ENCODE data around the gene PAX5. TPM values are rescaled to one million over a fixed set of nuclear protein-coding genes. Genes with fewer than 3 reads are reported as not detected.

PAX5 gene
- total and polyA plus RNA-seq, 2 donors (not counting 1 experiment from before 2014, with no cell fraction given): not detected

GRCh38 chr9:37036776-37037502, 2.9 kb upstream of the PAX5 start:
- DNase-seq (ENCODE audit: low read depth in 2 of 2): peak; percentile 18 to 24
- H3K4me2 ChIP-seq (ENCODE audit: extremely low read depth, insufficient read depth, low read length): peak overlapping the region; percentile 89
- H4K20me1 ChIP-seq (ENCODE audit: control insufficient read depth, extremely low read depth, insufficient read depth, low read length): no peaks in the 10 kb centered on the region
- H3K27ac ChIP-seq (ENCODE audit: insufficient read depth, low read length): no peak overlapping the region
- H3K9ac ChIP-seq (ENCODE audit: insufficient read depth, low read length): no peak overlapping the region
- no peaks in the 10 kb centered on the region for H3K79me2 ChIP-seq (ENCODE audit: control insufficient read depth, insufficient read depth, low read length)
- H3K4me3 ChIP-seq (replicated peaks in 1 of 4; ENCODE audit: control extremely low read depth in 1 of 4, insufficient read depth in 1 of 4, low read depth in 3 of 4, low read length in 4 of 4): peak overlapping the region; percentile 26 to 63 (median 46)
- H3K4me1 ChIP-seq (ENCODE audit: control insufficient read depth, extremely low read depth, insufficient read depth, low read length): no peaks in the 10 kb centered on the region
- H3K36me3 ChIP-seq (ENCODE audit: control insufficient read depth, insufficient read depth, low read length): no peaks in the 10 kb centered on the region
- no peaks in the 10 kb centered on the region for H3K9me3 ChIP-seq (ENCODE audit: control insufficient read depth, insufficient read depth, low read depth, low read length)
- TF ChIP-seq EZH2 (IDR thresholded peaks at IDR 0.05; ENCODE audit: low read length, missing control alignments): peak; percentile 69
- no peak for TF ChIP-seq CTCF (conservative IDR thresholded peaks at IDR 0.05 in 1 of 2, IDR thresholded peaks at IDR 0.05 in 1 of 2; ENCODE audit: low read depth in 1 of 2, low read length in 2 of 2)
- peak overlapping the region; percentile 8 for H2AFZ ChIP-seq (ENCODE audit: low read length)
- peaks cover 88% of the 10 kb centered on the region for H3K27me3 ChIP-seq (ENCODE audit: control insufficient read depth, insufficient read depth, low read length)

GRCh38 chr9:37036371-37036775, 2.3 kb upstream of the PAX5 start:
- no peaks in the 10 kb centered on the region for H3K9me3 ChIP-seq (ENCODE audit: control insufficient read depth, insufficient read depth, low read depth, low read length)
- peak; percentile 94 for TF ChIP-seq EZH2 (IDR thresholded peaks at IDR 0.05; ENCODE audit: low read length, missing control alignments)
- no peak for TF ChIP-seq CTCF (conservative IDR thresholded peaks at IDR 0.05 in 1 of 2, IDR thresholded peaks at IDR 0.05 in 1 of 2; ENCODE audit: low read depth in 1 of 2, low read length in 2 of 2)
- H3K36me3 ChIP-seq (ENCODE audit: control insufficient read depth, insufficient read depth, low read length): no peaks in the 10 kb centered on the region
- no peaks in the 10 kb centered on the region for H4K20me1 ChIP-seq (ENCODE audit: control insufficient read depth, extremely low read depth, insufficient read depth, low read length)
- peak in 1 of 2 donors; percentile 3 for DNase-seq (ENCODE audit: low read depth in 2 of 2)
- H3K27ac ChIP-seq (ENCODE audit: insufficient read depth, low read length): no peak overlapping the region
- no peaks in the 10 kb centered on the region for H3K4me1 ChIP-seq (ENCODE audit: control insufficient read depth, extremely low read depth, insufficient read depth, low read length)
- H3K4me2 ChIP-seq (ENCODE audit: extremely low read depth, insufficient read depth, low read length): peak overlapping the region; percentile 89
- no peak overlapping the region for H3K9ac ChIP-seq (ENCODE audit: insufficient read depth, low read length)
- H3K27me3 ChIP-seq (ENCODE audit: control insufficient read depth, insufficient read depth, low read length): peaks cover 89% of the 10 kb centered on the region
- H2AFZ ChIP-seq (ENCODE audit: low read length): no peak overlapping the region
- no peaks in the 10 kb centered on the region for H3K79me2 ChIP-seq (ENCODE audit: control insufficient read depth, insufficient read depth, low read length)
- peak overlapping the region; percentile 26 to 63 (median 46) for H3K4me3 ChIP-seq (replicated peaks in 1 of 4; ENCODE audit: control extremely low read depth in 1 of 4, insufficient read depth in 1 of 4, low read depth in 3 of 4, low read length in 4 of 4)

GRCh38 chr9:37035648-37036370, 1.7 kb upstream of the PAX5 start:
- no peaks in the 10 kb centered on the region for H3K36me3 ChIP-seq (ENCODE audit: control insufficient read depth, insufficient read depth, low read length)
- H3K79me2 ChIP-seq (ENCODE audit: control insufficient read depth, insufficient read depth, low read length): no peaks in the 10 kb centered on the region
- no peak for TF ChIP-seq EZH2 (IDR thresholded peaks at IDR 0.05; ENCODE audit: low read length, missing control alignments)
- no peak for TF ChIP-seq CTCF (conservative IDR thresholded peaks at IDR 0.05 in 1 of 2, IDR thresholded peaks at IDR 0.05 in 1 of 2; ENCODE audit: low read depth in 1 of 2, low read length in 2 of 2)
- H3K4me2 ChIP-seq (ENCODE audit: extremely low read depth, insufficient read depth, low read length): no peak overlapping the region
- no peak overlapping the region for H3K4me3 ChIP-seq (replicated peaks in 1 of 4; ENCODE audit: control extremely low read depth in 1 of 4, insufficient read depth in 1 of 4, low read depth in 3 of 4, low read length in 4 of 4)
- no peak overlapping the region for H2AFZ ChIP-seq (ENCODE audit: low read length)
- H3K27me3 ChIP-seq (ENCODE audit: control insufficient read depth, insufficient read depth, low read length): peaks cover 90% of the 10 kb centered on the region
- no peak overlapping the region for H3K27ac ChIP-seq (ENCODE audit: insufficient read depth, low read length)
- no peaks in the 10 kb centered on the region for H4K20me1 ChIP-seq (ENCODE audit: control insufficient read depth, extremely low read depth, insufficient read depth, low read length)
- peak; percentile 2 to 42 for DNase-seq (ENCODE audit: low read depth in 2 of 2)
- H3K9me3 ChIP-seq (ENCODE audit: control insufficient read depth, insufficient read depth, low read depth, low read length): no peaks in the 10 kb centered on the region
- no peak overlapping the region for H3K9ac ChIP-seq (ENCODE audit: insufficient read depth, low read length)
- no peaks in the 10 kb centered on the region for H3K4me1 ChIP-seq (ENCODE audit: control insufficient read depth, extremely low read depth, insufficient read depth, low read length)
